OCI-LY7 (cell line): ENCODE data around the gene PNMA6E.

Source experiments
- CTCF ChIP-seq: fragments of 200-600 bp; sonication (generic); conservative IDR thresholded peaks from 2 replicates; pipeline ENCODE4 v1.5.1; 2014; ENCODE audit warnings: mild to moderate bottlenecking, antibody characterized with exemption, low read length, moderate library complexity, mixed read lengths
- EZH2phosphoT487 ChIP-seq: fragments of 200-600 bp; sonication (generic); IDR thresholded peaks from 2 replicates; pipeline ENCODE4 v1.6.1; 2018; ENCODE audit warnings: low read depth, borderline replicate concordance, mild to moderate bottlenecking, mixed run types, antibody characterized with exemption, low read length, moderate library complexity, mixed read lengths

GRCh38 chrX:153386097-153386496 lies 15.1 kb downstream of the PNMA6E start:
- TF ChIP-seq CTCF (no peak), EZH2phosphoT487 (no peak)
